Globus pallidus (tissue), 1 donor: ENCODE data around the gene MEGF9.
"Not testable (repeated sequence)": the region's sequence is repeated elsewhere in the genome, so short reads cannot be mapped to it uniquely, and the experiment has no call there.

Source experiments
- DNase-seq: peaks from one replicate; pipeline ENCODE4 v3.0.0-alpha.2; 2015; ENCODE audit warnings: low spot score

The MEGF9 gene

DNA sequence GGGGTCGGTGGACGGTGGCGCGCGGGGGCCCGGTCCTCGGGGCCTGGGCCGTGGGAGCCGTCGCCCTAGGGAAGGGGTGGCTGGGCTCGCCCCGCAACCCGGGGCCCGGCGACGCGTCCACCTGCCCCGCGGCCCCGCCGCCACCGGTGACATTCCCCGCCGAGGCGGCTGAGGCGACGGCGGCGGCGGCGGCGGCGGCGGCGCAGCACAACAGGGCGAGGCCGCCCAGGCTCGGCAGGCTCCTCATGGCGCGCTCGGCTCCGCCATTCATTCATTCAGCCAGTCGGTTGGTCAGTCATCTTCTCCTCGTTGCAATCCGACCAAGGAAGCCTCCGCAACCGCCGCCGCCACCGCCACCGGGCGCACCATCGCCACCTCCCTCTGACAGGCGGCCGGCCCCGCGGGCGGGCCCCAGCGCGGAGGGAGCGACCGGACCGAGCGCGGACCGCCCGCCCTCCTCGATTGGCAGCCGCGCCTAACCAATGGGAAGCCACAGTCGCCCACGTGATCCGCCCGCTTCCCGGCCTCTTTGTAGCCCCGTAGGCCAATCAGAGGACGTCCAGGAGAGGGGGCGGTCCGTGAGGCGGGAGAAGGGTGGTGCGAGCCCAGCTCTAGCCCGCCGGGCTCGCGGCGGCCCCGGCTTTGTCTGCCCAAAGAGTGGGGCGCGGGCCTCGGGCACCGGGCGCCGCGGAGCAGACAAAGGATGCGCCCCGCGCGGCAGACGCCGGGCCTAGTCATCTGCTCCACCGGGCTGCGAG lies at the start of gene MEGF9:
TSS of gene MEGF9 (minus strand) at position 383 of the 758 bp plus-strand sequence. CDS start at position 271, 112 bp downstream.
- DNase-seq = peak; percentile 99

DNA sequence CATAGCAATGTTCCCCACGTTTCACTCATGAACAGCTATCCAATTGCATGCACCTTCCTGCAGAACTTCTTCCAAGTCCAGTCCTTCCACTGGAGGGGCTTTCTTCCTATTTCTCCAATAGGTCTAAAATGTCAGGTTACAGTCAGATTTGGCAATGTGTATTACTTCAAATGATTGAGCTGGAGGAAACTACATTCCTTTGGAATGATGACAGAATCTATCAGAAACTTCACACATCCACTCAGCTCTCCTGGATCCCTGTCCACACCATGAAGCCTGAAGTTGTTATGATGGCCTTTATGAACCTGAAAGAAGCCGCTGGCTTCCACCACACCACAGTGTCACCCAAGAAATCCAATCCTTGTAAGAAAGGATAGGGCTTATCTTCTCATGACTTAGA lies 46.7 kb upstream of the MEGF9 start:
- no peak for DNase-seq

DNA sequence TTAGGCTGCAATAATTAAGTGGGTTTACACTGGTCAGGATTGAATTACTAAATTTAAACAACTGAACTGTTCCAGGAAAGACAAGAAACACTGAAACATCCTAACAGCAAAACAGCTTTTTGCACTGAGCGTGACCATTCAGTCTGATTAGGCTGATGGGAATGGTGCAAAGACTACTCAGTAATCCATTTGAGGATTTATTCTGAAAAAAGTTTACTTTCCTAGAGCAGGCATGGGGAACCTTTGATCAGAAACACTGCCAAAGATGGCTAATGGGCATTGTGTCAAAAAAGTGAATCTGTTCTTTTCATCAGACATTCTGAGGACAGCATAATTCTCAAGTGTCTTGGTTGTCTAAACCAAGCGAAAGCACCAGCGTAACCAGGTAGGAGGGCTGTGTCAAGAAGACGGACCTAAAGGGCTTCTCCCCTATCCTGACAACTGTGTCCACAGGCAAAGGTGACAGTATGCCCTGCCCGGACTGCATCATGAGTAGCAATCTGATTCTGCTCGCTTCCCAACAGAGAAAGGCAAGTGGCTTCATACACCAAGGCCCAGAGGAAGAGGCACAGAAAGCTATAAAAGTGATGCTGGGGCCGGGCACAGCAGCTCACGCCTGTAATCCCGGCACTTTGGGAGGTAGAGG lies 45.6 kb upstream of the MEGF9 start:
- no peak for DNase-seq

DNA sequence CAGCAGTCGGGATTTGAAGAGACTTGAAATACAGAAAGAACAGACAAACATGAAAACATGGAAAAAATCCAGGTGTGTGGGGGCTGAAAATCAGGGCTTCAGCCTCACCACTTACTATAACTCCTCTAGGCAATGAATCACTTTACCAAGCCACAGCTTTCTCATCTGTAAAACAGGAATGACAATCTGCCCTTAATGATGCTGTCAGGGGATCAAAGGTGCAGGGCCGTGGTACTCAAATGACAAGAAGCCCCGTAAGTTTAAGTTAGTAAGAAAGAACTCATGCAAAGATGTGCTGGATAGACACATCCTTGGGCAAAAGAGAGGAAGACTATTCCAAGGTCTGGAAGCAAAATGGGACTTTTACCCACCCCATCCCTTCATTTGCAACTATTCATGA lies 44.3 kb upstream of the MEGF9 start:
- no peak for DNase-seq

DNA sequence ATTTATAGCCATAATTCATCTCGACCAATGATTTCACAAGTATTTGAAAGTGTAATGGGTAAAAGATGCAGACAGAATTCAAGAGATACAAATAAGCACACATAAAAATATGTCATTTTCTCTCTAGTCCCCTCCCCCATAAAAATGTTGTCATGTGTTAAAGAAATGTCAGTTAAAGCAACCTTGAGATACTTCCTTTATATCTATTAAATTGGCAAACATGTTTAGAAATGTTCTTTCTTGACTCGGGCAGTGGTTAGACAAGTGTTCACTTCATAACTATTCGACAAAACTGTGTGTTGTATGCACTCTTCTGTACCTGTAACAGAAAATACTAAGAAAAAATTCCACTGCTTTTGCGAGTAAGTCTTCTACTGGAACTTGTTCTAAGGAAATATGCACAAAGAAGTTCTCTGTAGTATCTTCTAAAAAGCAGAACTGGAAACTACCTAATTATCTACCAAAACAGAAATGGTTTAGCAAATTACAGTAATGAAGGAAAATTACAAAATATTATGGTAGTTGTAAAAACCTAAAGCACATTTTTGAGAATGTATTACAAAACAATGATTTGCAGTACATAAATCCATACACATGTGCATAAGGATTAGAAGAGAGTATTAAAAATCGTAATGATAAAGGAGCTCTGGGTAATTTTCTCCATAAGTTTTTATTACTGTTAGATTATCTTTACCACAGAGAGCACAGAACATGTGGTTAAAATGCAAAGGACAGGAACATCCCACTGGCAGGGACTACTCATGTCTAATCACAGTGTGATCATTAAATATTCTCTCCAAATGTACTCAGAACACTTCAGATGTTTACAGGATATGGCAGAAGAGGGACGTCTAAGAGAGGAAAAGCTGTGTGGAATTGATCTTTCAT lies 43.0 kb upstream of the MEGF9 start:
- DNase-seq = no peak

DNA sequence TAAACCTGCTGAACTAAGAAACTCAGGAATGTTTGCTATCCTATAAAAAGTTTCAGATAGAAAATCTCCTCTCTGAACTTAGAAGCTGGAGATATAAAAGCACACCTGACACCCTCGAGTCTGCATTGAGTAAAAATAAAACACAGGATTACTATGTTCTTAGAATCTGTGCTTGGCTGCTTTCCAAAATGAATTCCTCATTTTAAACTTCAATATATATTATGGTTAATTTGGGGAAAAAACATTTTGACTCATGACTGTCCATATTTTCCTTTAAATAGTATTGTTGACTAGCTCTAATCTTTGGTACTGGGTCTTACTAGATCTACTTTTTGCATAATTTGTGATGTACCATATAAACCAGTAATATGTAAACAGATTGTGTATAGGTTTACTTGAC lies 42.3 kb upstream of the MEGF9 start:
- DNase-seq = no peak

DNA sequence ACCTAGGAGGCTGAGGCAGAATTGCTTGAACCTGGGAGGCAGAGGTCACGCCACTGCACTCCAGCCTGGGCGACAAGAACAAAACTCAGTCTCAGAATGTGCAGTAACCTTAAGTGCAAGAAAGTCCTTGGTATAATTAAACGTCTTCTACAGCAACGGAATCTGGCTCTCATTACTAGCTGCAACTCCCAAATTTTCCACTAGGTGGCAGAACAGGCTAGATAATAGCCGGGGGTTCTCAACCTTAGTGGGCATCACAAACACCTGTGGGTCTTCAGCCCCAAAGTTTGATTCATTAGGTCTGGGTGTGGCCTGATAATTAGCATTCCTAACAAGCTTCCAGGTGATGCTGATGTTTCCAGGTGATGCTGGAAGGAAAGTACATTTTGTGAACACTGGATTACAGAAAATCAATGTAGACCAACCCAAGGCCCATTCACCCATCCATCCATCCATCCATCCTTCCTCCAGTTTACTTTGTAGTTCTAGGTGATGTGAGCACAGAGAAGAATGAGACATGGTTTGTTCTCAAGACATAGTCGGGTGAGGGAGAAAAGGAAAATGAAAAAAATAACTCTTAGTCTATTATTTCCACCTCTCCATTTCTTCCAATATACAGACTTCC lies 41.7 kb upstream of the MEGF9 start:
- DNase-seq = peak; percentile 42

DNA sequence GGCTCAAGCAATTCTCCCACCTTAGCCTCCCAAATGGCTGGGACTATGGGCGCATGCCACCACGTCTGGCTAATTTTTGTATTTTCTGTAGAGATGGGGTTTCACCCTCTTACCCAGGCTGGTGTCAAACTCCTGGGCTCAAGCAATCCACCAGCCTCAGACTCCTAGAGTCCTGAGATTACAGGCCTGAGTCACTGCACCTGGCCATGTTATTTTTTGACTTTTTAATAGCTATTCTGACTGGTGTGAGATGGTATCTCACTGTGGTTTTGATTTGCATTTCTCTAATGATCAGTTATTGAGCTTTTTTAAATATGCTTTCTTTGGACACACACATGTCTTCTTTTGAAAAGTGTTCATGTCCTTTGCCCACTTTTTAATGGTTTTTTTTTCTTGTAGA lies 40.8 kb upstream of the MEGF9 start:
- DNase-seq = no peak

DNA sequence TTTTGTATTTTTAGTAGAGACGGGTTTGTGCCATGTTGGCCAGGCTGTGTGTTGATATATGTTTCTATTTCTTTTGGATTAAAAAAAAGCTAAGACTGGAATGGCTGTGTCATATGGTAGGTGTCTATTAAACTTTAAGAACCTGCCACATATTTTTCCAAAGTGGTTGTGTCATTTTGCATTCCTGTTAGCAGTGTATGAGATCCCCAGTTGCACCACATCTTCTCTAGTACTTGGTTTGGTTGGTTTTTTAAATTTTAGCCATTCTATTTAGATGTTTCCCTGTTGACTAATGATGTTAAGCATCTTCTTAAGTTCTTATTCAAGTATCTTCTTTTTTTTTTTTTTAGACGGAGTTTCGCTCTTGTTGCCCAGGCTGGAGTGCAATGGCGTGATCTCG lies 36.2 kb upstream of the MEGF9 start:
- DNase-seq = no peak

DNA sequence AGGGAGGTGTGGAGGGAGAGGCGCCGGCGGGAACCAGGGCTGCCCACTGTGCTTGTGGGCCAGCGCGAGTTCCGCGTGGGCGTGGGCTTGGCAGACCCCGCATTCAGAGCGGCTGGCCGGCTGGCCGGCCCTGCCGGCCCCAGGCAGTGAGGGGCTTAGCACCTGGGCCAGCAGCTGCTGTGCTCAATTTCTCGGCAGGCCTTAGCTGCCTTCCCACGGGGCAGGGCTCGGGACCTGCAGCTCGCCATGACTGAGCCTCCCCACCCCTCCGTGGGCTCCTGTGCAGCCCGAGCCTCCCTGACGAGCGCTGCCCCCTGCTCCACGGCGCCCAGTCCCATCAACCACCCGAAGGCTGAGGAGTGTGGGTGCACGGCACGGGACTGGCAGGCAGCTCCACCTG lies 32.1 kb upstream of the MEGF9 start:
- not testable (repeated sequence) for DNase-seq

DNA sequence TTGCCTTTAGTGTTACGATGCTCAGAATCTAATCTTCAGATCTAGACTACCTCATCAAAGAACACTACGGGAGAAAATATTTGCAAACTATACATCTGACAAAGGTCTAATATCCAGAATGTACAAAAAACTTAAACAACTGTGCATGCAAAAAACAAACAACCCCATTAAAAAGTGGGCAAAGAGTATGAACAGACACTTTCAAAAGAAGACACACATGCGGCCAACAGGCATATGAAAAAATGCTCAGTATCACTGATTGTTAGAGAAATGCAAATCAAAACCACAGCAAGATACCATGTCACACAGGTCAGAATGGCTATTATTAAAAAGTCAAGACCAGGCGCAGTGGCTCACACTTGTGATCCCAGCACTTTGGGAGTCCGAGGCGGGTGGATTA lies 31.0 kb upstream of the MEGF9 start:
- no peak for DNase-seq

DNA sequence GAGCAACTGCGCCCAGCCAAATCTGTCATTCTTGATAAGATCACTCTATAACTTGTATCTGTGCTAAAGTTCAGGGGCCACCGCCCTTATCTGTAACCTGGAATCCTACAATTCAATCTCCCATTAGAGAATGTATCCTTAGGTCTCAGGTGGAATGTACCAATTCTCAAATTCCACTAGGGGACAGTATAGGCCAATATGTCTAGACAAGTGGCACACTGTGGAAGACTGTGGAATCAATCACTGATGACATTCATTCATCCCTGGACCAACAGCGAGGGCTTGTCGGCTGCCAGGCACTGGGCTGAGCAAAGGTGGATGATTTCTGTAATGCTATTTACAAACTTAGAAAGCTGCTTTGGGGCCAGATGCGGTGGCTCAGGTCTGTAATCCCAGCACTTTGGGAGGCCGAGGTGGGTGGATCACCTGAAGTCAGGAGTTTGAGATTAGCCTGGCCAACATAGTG lies 28.7 kb upstream of the MEGF9 start:
- no peak for DNase-seq

DNA sequence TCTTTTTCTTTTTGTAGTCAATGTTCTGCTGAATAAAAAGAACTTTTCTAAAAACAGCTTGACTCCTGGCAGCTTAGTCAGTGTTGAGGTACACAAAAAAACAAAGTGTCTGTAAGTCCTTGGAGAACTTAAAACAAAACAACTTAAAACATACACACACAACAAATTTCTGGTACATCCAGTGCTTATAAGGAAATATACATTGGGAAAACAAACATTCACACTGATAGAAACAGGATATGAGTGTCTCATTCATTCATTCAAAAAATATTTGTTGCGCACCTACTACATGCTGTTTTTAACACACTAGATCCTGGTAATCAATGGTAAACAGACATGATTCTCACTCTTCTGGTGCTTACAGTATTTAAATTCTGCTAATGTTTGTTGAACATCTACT lies 27.4 kb upstream of the MEGF9 start:
- no peak for DNase-seq

DNA sequence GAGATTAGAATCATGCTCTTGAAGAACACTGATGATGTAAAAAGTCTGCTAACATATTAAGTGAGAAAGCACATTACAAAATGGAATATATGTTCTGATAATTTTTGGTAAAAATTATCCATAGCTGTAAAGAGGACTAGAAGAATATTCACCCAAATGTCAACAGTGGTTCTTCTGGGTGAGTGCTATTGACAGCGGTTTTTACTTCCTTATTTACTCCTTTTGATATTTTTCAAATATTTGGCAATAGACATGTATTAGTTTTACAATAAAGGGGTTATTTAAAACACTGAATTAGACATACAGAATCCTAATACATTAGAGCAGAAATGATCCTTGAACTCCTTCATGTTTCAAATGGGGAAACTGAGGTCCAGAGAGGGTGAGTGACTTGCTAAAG lies 26.9 kb upstream of the MEGF9 start:
- DNase-seq = no peak

DNA sequence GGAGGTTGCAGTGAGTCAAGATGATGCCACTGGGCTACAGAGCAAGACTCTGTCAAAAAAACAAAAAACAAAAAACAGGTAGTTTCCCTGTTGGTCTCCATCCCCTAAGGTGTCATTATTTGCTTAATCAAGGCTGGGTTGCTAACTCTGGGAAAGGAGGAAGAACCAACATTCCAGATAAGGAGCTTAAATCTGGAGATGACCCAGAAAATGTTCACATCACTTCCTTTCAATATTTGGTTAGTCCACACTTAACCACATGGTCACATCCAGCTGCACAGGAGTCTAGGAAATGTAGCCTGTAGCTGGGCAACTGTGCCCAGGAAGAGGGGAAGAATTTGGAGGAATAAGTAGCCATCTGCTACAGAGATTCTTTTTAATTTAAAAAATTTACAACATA lies 25.9 kb upstream of the MEGF9 start:
- DNase-seq = no peak

DNA sequence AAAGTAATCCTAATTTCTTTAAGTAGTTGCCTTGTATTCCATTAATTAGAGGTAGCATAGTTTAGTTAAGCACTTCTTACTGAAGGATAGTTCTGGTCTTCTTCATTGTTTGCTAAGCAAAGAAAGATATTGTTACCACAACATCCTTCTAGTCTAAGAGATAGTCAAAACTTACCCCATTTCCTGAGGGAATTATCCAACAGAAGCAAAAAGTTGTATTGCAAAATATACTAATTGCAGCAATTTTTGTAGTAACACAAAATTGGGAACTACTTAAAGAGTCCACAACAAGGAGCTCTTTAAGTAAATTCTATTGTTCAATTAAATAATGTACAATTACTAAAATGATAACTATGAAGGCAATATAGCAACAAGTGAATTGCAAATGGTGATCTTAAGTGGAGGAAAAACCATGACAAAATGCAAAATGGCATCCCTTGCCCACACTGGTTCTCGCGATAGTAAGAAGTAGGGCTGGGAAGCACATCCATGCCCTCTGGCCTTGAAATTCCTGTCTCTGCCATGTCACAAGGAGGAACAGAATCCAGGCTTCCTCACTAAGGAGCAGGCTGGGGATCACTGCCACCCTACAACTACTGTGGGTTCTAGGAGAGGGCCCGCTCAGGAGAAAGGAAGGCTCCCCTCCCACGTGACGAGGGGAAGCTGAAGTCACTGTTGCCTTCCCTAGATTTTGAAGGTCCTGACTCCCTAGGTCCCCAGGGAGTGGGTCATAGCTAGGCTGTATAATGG lies 23.3 kb upstream of the MEGF9 start:
- no peak for DNase-seq

DNA sequence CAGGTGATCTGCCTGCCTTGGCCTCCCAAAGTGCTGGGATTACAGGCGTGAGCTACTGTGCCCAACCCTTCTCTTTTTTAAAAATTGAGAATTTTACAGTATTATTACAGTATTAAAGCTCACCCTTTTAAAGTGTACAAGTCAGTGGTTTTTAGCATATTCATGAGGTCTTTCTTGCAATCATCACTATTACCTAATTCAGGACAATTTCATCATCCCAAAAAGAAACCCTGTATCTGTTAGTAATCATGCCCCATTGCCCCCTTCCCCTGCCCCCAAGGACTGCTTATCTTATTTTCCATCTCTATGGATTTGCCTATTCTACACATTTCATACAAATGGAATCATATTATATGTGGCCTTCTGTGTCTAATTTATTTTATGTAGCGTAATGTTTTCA lies 22.6 kb upstream of the MEGF9 start:
- DNase-seq = no peak

DNA sequence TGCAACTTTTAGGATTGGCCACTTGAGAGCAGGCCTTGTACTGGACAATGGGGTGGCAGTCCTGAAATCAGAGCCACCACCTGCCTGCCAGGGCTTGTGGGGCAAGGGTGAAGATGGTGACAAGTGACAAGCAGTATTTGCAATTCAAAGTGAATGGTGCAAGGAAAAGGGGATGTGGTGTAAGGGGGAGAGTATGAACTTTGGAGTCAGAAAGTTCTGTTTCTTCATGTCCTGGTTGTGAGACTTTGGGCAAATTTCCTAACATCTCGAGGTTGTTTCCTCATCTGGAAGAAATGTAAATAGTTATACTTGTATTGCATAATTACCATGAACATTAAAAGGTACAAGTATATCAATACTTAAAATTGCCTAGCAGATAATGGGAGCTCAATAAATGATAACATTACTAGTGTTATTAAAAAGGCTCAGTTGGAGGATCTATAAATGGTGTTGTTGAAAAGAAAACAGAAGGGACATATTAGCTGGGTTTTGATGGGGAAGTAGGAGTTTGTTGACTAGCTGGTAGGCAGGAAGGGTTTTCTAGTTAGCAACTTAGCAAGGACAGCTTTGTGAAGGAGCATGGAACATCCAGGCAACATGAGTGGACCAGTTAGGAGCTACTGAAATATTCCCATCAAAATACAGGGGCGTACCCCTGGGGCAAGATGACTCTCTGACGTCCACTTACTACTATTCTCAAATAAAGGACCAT lies 21.3 kb upstream of the MEGF9 start:
- no peak for DNase-seq

DNA sequence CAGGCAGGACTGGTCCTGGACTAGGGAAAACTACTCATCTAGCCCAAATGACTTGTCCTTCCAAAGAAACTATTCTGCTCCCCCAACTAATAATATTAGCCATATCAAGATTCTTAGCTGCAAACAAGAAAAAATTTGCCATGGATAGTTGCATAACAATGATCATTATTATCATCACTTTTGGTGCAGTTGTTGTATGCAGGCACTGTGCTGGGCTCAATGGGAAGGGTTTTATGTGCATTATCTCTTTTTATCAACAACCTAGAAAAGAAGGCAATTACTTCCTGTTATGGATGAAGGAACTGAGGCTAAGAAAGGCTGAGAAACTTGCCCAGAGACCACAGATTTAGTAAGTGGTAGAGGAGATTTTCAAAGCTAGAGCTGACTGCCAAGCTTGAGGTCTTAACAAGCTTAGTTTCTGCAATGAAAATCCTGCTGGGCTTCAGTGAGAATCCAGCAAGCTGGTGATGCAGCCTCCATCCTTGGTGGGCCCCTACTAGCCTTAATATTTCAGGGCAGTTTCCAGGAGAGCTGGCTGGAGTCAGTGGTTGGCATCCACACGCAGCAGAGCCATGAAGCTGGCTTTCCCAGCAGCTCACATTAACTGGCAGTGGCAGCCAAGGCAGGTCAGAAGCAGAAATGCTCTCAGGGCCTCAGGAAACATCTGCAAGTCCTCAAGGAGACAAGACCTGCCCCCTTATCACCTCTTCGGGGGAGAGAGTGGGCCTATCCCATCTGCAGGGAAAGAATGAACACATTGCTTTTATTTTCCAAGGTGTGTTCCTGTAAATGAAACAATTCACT lies 20.5 kb upstream of the MEGF9 start:
- DNase-seq = no peak

DNA sequence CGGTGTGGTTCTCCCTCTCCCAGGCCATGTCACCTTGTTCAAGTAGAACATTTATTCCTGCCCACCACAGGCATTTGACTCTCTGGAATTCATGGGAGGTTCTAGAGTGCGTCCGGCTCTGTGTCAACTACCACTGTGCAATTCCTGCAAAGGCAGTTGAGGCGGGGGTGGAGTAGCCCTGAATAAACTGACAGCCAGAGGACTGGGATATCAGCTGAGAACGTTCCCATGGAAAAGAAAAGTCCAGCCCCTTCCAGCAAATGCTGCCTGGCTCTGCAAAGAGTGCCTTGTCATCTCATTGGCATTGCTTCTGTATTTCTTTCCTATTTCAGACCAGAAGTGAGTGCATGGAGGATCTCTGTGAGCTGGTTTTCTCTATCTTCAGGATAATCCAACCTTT lies 18.9 kb upstream of the MEGF9 start:
- no peak for DNase-seq
